LNCAP (cell line): ENCODE results near the gene MYLK.

ENCODE experiments used
- CTCF ChIP-seq: fragments of 450-650 bp; IDR thresholded peaks from 2 replicates; pipeline ENCODE4 v1.5.1; 2017; ENCODE audit warnings: mild to moderate bottlenecking

Gene MYLK

GRCh38 chr3:123634149-123635051, 249.7 kb downstream of the MYLK start:
- no peak for TF ChIP-seq CTCF

GRCh38 chr3:123633530-123633929, 250.6 kb downstream of the MYLK start:
- no peak for TF ChIP-seq CTCF

- TF ChIP-seq CTCF = no peak
Observed at GRCh38 chr3:123632161-123632655, 251.9 kb downstream of the MYLK start.

GRCh38 chr3:123629747-123630047, 254.4 kb downstream of the MYLK start:
- TF ChIP-seq CTCF = no peak

GRCh38 chr3:123628996-123629746, 255.0 kb downstream of the MYLK start:
- no peak for TF ChIP-seq CTCF

- no peak for TF ChIP-seq CTCF
Observed at GRCh38 chr3:123627673-123628670, 256.2 kb downstream of the MYLK start.

- no peak for TF ChIP-seq CTCF
Observed at GRCh38 chr3:123626881-123627280, 257.3 kb downstream of the MYLK start.
